ENCODE measurements around the gene ABHD5.

Gene ABHD5

GRCh38 chr3:43726521-43726920 lies 35.8 kb downstream of the ABHD5 start:
- no peak for DNase-seq

DNA sequence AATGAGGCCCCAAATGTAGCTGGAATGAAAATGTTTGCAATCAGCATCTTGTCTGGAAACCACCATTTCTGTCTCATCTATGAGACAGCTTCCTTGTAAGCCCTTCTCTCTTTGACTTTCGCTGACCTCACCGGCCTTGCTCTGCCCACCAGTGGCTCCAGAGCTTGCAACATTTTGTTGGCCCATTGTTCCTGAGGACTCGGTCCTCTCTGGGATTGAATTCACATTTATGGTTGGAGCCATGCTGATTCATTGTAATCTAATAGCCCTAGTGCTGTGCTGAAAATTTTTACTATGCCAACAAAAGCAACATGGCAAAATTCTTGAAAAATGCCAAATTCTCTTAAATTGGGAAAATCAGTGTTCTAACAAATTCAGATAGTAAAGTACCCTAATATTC lies 37.2 kb downstream of the ABHD5 start:
- DNase-seq, result no peak

GRCh38 chr3:43728476-43728875 lies 37.7 kb downstream of the ABHD5 start:
- no peak for DNase-seq

DNA sequence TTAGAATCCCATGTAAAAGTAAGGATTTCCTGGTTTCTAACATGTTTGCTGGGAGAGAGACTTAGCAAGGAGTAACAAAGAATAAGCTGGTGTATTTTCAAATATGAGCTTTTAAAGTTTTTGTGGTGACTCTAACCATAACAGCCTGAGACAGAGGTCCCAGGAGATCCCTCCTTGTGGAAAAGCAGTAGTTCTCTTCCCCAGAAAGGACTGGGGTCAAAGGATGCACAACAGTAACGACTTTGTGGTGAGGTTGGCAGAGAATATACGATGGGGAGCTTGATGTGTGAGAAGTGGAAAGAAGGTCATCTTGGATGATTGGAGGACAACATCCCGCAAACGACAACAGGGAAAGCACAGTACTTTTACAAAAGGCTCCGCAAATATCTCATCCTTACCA lies 38.2 kb downstream of the ABHD5 start:
- DNase-seq, result no peak

DNA sequence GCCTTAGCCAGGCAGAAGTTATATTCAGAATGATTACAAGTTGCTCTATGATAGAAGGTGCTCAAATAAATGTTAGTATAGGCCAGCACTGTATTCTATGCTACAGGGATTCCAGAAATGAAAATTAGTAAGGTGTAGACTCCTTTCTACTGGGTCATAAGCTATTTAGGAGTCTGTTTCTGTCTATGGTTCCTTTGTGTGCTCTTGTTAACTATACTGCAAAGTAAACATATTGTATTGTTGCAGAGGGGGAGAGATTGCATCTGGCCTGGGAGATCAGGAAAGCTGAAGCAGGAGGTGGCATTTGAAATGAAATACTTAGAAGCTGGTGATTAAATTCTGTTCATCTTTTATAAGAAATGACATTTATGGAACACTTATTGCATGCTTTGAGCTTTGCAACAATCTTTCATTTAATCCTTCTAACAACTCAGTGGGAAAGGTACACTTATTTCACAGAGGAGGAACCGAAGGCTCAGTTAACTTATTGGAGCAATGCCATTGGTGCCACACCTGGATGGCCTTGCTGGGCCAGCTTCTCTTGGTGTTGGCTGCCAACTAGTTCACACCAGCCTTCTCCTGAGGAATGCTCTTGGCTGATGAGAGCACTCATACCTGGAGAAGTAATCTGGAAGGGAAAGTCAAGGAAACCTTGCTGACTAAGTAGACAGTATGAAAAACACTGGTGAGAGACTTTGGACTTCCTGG lies 39.1 kb downstream of the ABHD5 start:
- no peak for DNase-seq

DNA sequence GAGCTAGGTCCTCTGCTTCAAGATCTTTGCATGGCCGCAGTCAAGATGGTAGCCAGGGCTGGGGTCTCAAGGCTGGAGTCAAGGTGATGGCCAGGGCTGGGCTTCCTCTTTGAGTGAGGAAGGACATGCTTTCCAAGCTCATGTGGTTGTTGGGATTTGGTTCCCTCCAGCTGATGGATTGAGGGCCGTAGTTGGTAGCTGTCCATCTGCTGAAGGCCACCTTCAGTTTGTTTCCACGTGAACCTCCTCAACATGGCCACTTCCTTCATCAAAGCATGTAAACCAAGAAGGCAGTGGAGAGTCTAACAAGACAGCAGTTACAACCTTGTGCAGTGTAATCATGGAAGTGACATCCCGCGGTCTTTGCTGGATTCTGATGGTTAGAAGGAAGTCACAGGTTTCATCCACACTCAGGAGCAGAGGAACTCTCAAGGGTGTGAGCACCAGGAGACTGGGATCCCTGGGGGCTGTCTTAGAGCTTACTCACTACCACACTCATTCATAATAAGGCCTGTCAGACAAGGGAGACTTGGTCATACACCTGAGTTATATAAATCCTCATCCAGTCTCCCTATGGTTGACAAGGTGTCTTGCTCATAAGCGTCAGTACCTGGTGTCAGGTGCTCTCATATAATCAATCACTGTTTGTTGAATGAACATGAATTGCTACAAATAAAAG lies 42.1 kb downstream of the ABHD5 start:
- no peak for DNase-seq

GRCh38 chr3:43733459-43734384 lies 43.0 kb downstream of the ABHD5 start:
- DNase-seq, result no peak

- no peak for DNase-seq
These were observed 43.9 kb downstream of the ABHD5 start for GRCh38 chr3:43734685-43735084.

- DNase-seq, result no peak
These were observed 44.9 kb downstream of the ABHD5 start for GRCh38 chr3:43735618-43736017.

GRCh38 chr3:43736558-43737440 lies 46.1 kb downstream of the ABHD5 start:
- no peak for DNase-seq

DNA sequence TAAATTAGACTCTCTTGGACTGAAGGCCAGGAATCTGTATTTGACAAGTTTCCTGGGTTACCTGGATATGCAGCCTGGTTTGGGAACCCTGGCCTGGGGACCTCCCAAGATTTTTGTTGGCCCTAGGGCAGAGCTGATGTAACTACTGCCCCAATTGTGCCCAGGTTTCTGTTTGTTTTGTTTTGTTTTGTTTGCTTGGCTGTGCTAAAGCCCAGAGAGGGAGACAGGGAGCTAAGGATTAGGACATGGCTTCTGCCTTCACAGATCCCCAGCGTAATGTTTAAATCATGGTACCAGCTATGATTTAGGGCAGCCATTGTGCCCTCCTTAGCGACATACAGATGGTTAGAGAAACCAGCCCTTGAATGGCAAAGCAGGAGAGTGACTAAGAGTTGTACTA lies 47.6 kb downstream of the ABHD5 start:
- no peak for DNase-seq

DNA sequence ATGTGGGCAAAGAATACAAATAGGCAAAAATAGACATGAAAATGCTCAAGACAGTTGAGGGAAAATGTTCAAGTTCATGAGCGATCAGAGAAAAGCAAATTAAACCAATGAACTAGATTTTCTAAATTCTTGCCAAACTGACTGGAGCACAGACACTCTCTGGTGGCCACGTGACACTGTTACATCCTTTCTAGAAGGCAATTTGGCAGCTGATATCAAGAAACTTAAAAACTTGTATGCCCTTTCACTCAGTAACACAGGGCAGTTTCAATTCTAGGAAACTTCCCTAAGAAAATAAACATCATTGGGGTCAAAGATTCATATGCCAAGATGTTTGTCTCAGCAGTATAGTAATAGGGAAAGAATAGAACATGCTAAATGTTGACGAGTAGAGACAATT lies 52.2 kb downstream of the ABHD5 start:
- no peak for DNase-seq

GRCh38 chr3:43747641-43748040 lies 56.9 kb downstream of the ABHD5 start:
- no peak for DNase-seq

GRCh38 chr3:43748179-43748578 lies 57.4 kb downstream of the ABHD5 start:
- DNase-seq, result no peak

DNA sequence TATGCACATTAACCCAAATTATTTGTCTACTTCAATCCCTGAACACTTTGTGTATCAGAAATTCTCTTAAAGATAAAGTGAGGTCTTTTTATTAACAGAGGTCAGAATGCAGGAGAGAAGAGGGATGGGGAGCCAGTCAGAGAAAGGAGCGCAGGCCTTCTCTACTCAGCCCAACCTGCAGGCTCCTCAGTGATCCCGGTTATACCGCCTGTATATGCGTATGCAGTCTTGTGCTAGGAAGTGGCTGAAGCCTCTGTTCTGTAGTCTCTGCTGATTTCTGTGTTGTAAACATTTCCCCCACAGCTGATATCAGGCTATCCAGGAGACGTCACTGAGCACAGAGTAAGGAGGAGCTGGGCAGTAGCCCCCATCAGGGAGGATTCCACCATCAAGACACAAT lies 57.9 kb downstream of the ABHD5 start:
- no peak for DNase-seq

GRCh38 chr3:43752905-43753304 lies 62.2 kb downstream of the ABHD5 start:
- DNase-seq, result no peak

DNA sequence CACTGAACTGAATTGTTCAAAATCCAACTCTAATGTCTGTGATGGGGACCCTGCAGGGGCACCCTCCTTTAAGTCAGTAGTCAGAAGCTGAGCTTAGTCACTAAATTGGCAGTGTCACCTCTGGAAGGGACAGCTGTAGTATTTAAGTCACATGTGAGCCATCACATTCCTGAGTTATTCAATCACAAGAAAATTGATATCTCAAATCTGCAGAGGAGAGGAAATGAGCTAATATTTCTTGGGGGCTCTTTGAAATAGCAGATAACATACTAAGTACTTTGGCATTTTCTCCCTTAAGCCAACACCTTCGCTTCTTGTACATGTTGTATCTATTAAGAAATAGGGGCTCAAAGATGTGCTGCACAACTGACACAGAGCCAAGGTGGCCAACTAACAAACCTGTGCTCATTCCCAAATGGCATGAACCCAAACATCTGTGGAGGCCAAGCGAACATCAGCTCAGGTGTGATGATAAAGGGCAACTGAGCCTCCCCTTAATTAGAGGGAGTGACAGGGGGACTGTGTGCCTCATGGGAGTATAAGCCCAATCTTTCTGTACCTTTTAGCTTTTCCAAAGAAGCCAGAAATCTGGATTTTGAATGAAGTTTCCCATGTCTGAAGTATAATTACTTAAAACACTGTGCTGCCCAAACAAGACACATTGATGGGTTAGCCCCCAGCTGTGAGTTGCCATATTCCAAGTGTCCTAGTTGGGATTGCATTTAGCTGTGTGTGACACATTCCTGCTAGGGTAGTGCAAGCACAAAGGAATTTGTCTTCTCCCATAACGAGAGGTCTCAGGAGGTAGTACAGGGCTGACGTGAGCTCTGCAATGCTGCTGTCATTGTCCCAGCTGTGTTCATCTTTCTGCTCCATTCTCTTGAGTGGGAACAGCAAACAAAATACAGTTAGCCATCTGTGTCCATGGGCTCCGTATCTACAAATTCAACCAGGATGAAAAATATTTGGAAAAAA lies 63.3 kb downstream of the ABHD5 start:
- DNase-seq, result no peak

- peak; percentile 38 for DNase-seq
These were observed 64.9 kb downstream of the ABHD5 start for GRCh38 chr3:43755516-43756200.

DNA sequence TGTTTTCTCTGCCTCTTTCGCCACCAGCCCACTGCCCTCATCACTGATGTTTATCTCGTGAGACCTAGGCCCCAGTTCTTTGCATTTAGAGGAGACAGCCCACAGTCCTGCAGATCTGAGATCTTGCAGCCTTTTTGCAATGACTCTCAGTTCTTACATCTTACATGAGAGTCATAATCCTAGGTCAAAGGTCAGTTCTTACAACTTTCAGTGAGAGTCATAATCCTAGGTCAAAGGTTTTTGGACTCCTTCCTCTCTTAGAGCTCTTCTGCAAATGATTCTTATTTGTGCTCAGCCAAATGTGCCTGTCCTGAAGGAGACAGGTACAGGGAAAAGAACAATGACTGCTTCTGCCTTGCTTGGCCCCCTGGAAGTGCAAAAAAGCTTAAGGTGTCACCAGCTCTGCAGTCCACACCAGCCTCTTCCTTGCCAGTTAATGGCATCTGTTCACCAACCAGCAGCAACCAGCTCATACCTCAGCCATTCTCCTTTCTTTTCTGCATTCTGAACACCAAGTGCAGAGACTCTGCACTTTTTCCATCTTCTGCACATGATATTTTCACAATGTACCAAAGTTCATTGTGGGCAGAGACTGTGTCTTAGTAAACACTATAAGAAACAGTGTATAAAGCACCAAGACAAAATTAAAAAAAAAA lies 67.1 kb downstream of the ABHD5 start:
- DNase-seq, result no peak

GRCh38 chr3:43758592-43759225 lies 68.0 kb downstream of the ABHD5 start:
- no peak for DNase-seq
